Measurements from ENCODE around the gene KIF11. TPM values are rescaled to one million over a fixed set of nuclear protein-coding genes. Genes with fewer than 3 reads are reported as not detected.
A peak's percentile ranks its signal among the peaks of the same experiment; 100 is the strongest.

The KIF11 gene
- total RNA-seq, 3 donors from 2014 or later, result 4.6 to 6.3 (median 5.8) TPM

DNA sequence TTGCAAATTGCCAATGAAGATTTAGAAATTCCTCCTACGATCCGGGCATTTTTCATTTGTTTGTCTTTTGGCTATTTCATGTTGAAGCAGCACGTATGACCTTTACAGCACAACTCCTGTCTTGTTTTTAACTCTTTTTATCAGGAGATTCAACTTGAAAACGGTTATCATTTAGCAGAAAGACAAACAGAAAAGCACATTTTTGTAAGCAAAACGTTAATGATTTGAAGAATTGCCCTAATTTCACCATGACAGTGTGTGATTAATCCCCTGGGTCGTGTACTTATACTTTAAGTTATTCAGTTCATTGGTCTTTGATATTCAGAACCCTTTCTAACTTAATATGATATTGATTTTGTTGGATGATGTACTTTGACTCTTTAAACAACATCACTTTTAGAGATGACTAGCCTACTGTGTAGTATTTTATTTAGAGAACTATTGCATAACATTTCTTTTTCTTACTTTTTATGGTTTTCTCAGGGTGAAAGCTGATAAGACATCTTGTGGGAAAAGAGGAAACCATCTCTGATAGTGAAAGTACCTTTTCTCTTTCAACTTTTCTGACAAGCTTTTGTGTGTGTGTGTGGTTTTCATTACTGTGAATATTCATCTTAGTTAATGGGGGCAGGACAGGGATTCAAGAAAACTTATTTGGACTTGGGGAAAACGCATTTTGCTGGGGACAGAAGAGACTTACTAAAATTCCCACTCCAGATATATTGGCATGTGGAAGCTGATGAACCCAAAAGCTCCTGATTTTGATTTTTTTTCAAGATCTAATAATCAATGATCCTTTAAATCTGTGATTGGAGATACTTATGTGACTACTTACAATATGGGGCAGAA is 105.0 kb downstream of the KIF11 start:
- H3K4me3 Mint-ChIP-seq, result peak overlapping the region; percentile 4
- ATAC-seq, result no peak
- H3K9me3 Mint-ChIP-seq, result no peaks in the 10 kb centered on the region
- DNase-seq, result no peak
- H3K27me3 Mint-ChIP-seq (ENCODE audit: low read depth), result peaks cover 61% of the 10 kb centered on the region
- H3K4me1 Mint-ChIP-seq (ENCODE audit: low read depth), result peaks cover 21% of the 10 kb centered on the region
- no peaks in the 10 kb centered on the region for H3K36me3 Mint-ChIP-seq (ENCODE audit: insufficient read depth)

- Mint-ChIP-seq H3K36me3 (ENCODE audit: insufficient read depth) (no peaks in the 10 kb centered on the region), H3K27me3 (ENCODE audit: low read depth) (peaks cover 68% of the 10 kb centered on the region), H3K9me3 (no peaks in the 10 kb centered on the region), H3K4me1 (ENCODE audit: low read depth) (peaks cover 23% of the 10 kb centered on the region), H3K4me3 (peak overlapping the region; percentile 83)
- DNase-seq (no peak), ATAC-seq (no peak)
Measured at GRCh38 chr10:92699193-92699517, 106.2 kb downstream of the KIF11 start.

DNA sequence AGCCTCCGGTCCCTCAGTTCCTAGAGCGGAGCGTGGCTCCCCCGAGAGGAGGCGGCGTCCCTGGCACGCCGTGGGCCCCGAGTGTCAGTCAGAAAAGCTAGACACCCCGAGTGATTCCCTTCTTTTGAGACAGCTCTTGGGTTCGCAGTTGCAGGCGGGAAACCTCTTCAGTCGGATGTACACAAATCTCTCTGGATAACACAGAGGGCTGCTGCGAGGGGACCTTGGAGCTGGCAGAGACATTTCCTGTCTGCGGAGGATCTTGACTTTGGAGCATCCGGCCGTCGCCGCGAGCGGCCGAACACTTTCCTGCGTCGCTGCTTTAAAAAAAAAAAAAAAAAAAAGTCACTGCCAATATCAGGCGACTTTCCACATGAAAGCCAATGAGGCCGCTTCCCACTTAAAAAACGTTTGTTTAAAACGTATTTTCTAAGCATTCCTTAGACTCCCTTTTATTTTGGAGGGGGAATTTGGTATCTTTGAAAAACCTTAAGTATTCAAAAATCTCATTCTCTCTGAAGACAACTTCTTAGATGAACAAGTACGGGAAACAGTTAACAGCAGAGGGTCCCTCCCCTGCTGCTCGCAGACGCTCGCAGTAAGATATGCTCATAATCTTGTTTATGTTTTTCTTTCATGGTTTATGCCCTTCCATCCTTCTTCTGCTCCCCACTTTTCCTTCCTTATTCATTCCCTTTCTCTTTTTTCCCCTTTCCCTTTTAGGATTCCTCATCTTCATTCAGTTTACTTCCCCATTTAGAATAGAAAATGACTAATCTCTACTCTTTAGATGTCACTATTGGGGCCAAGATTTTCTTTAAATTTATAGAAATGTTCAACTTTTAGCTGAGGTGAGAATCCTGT is 106.8 kb downstream of the KIF11 start:
- Mint-ChIP-seq H3K27me3 (ENCODE audit: low read depth) (peaks cover 65% of the 10 kb centered on the region), H3K4me1 (ENCODE audit: low read depth) (peaks cover 23% of the 10 kb centered on the region), H3K36me3 (ENCODE audit: insufficient read depth) (no peaks in the 10 kb centered on the region), H3K4me3 (peak overlapping the region; percentile 83), H3K9me3 (no peaks in the 10 kb centered on the region)
- DNase-seq (no peak), ATAC-seq (peak; percentile 63 to 64)

GRCh38 chr10:92702301-92702916 is 109.5 kb downstream of the KIF11 start:
- H3K9me3 Mint-ChIP-seq, result no peaks in the 10 kb centered on the region
- H3K4me3 Mint-ChIP-seq, result no peak overlapping the region
- peaks cover 55% of the 10 kb centered on the region for H3K27me3 Mint-ChIP-seq (ENCODE audit: low read depth)
- H3K36me3 Mint-ChIP-seq (ENCODE audit: insufficient read depth), result no peaks in the 10 kb centered on the region
- DNase-seq, result no peak
- no peak for ATAC-seq
- peaks cover 23% of the 10 kb centered on the region for H3K4me1 Mint-ChIP-seq (ENCODE audit: low read depth)

Other genes with a start within 250 kb of the KIF11 start
- 10 to 100 TPM; 45.7 to 48.8 (median 47.4) TPM for gene IDE, start 19.0 kb upstream of the KIF11 start, total RNA-seq
- 1 to 10 TPM in 1 of 3 donors, under 1 TPM in 2; 0.50 to 1.0 (median 0.53) TPM for gene HHEX, start 96.8 kb downstream of the KIF11 start, total RNA-seq

Data from activated T-cell treated with anti-CD3 and anti-CD28 coated beads, Interleukin-2, amount 50 U/mL, for 4 hours (primary cell).